Right lobe of liver (tissue), 6 donors: ENCODE data around the gene ADGRD1. TPM values are rescaled to one million over a fixed set of nuclear protein-coding genes. Genes with fewer than 3 reads are reported as not detected.

Experiments
- ATAC-seq, 4 donors: fragments of 200-7000 bp; cut with Tn5 transposase; one replicate each; pipeline ENCODE4 v1.9.1; 2020; ENCODE audit warnings: mild to moderate bottlenecking in 4 of 4, moderate library complexity in 4 of 4
- DNase-seq, 3 donors: peaks; one replicate each; pipeline ENCODE4 v3.0.0-alpha.2; 2020
- H3K27ac ChIP-seq, 3 donors: fragments of 200-600 bp; one replicate each; pipeline ENCODE4 v1.8.0; 2022
- H3K27me3 ChIP-seq, 2 donors: fragments of 200-600 bp; one replicate each; pipeline ENCODE4 v1.8.0; 2022
- H3K36me3 ChIP-seq, 4 donors: fragments of 200-600 bp; sonication (generic) in 1 of 4; one replicate each; pipeline versions ENCODE4 v1.5.1 to v1.8.0; 2017 to 2022; ENCODE audit warnings: control low read depth in 1 of 4
- H3K4me1 ChIP-seq, 4 donors: fragments of 200-600 bp; sonication (generic) in 1 of 4; one replicate each; pipeline versions ENCODE4 v1.5.1 to v1.8.0; 2017 to 2022; ENCODE audit warnings: control low read depth in 1 of 4
- H3K4me3 ChIP-seq, 3 donors: fragments of 200-600 bp; one replicate each; pipeline ENCODE4 v1.8.0; 2022
- H3K9me3 ChIP-seq, 4 donors: fragments of 200-600 bp; sonication (generic) in 1 of 4; one replicate each; pipeline versions ENCODE4 v1.5.1 to v1.8.0; 2017 to 2022; ENCODE audit warnings: control low read depth in 1 of 4
- CTCF ChIP-seq, 4 donors: fragments of 200-600 bp in 3 of 4; fragments of 450-650 bp in 1 of 4; IDR thresholded peaks; one replicate each; pipeline versions ENCODE4 v1.5.1 to v1.8.0; 2016 to 2022; ENCODE audit warnings: antibody characterized with exemption in 4 of 4, mild to moderate bottlenecking in 2 of 4
- POLR2A ChIP-seq: fragments of 450-650 bp; IDR thresholded peaks from one replicate; pipeline ENCODE4 v1.6.1; 2017; ENCODE audit warnings: antibody characterized with exemption, mild to moderate bottlenecking
- WGBS: methylation state at CpG from one replicate; pipeline ENCODE4 v1.1.6; 2018; ENCODE audit warnings: low coverage, low lambda C conversion rate; ENCODE audit not compliant: insufficient coverage; ENCODE audit errors: missing lambda C conversion rate; 5-methylcytosine and 5-hydroxymethylcytosine counted together
- intact Hi-C, 2 donors: fragments of 100-400 bp; cut with DNase I; formaldehyde crosslinking; loops; one replicate each; pipeline versions ENCODE4 v1.11.2 to v1.14.1; 2022
- total RNA-seq, 6 experiments: library from RNA; depleted of rRNA in 2 of 6; stranded (reverse); fragments of >200 nt in 2 of 6; fragmentation: NEBNext Ultra II Directional in 3 of 6; extraction: Animal tissue kit (Norgen Biotek cat#: 25700) in 3 of 6; gene quantifications; one replicate each; pipeline versions ENCODE4 v1.1.0 to v1.2.4, GENCODE V29; 2016 to 2023
- donor health status: DM: no; HTN: yes; CAD: no.
- donor health status: DM: no; HTN: no; CAD: no.
- donor health status: DM: no; HTN: no; CAD: no.
- donor health status: DM: no; HTN: yes; CAD: no.
- donor health status: DM: no; HTN: yes; CAD: no.

The ADGRD1 gene
- total RNA-seq, 6 experiments from 2014 or later = 4.7 to 17.0 (median 10.9) TPM

- TF ChIP-seq POLR2A (no peak), CTCF (IDR thresholded peaks at IDR 0.05) (no peak)
- no peaks in the 10 kb centered on the region for H3K36me3 ChIP-seq
- H3K4me3 ChIP-seq = no peak overlapping the region
- ATAC-seq (no peak), DNase-seq (no peak)
- no peaks in the 10 kb centered on the region for H3K4me1 ChIP-seq
- WGBS = 70% methylated on average over 2 of the region's 2 CpGs
- no peak overlapping the region for H3K27ac ChIP-seq
- H3K9me3 ChIP-seq = no peaks in the 10 kb centered on the region
- intact Hi-C loops = no loop called here
- H3K27me3 ChIP-seq = no peaks in the 10 kb centered on the region
Measured at GRCh38 chr12:131063960-131064359, 110.3 kb downstream of the ADGRD1 start.

GRCh38 chr12:131065279-131065678 lies 111.6 kb downstream of the ADGRD1 start:
- H3K27me3 ChIP-seq = no peaks in the 10 kb centered on the region
- TF ChIP-seq POLR2A (no peak), CTCF (IDR thresholded peaks at IDR 0.05) (no peak)
- H3K36me3 ChIP-seq = no peaks in the 10 kb centered on the region
- 75% methylated on average over 4 of the region's 11 CpGs for WGBS
- H3K4me1 ChIP-seq = no peaks in the 10 kb centered on the region
- DNase-seq (peak in 2 of 3 donors; percentile 27 to 39), ATAC-seq (no peak)
- H3K27ac ChIP-seq = no peak overlapping the region
- no peak overlapping the region for H3K4me3 ChIP-seq
- H3K9me3 ChIP-seq = no peaks in the 10 kb centered on the region
- intact Hi-C loops = no loop called here

- intact Hi-C loops = no loop called here
- ATAC-seq (no peak), DNase-seq (peak in 2 of 3 donors; percentile 23 to 31)
- WGBS = no CpG with 5 or more reads among the region's 4 CpGs
- Histone ChIP-seq H3K9me3 (no peaks in the 10 kb centered on the region), H3K36me3 (no peaks in the 10 kb centered on the region), H3K27ac (no peak overlapping the region), H3K4me1 (no peaks in the 10 kb centered on the region), H3K4me3 (no peak overlapping the region), H3K27me3 (no peaks in the 10 kb centered on the region)
- no peak for TF ChIP-seq CTCF (IDR thresholded peaks at IDR 0.05)
- TF ChIP-seq POLR2A = no peak
Measured at GRCh38 chr12:131065801-131066200, 112.1 kb downstream of the ADGRD1 start.

GRCh38 chr12:131066207-131066885 lies 112.6 kb downstream of the ADGRD1 start:
- Histone ChIP-seq H3K27me3 (no peaks in the 10 kb centered on the region), H3K36me3 (no peaks in the 10 kb centered on the region), H3K4me3 (no peak overlapping the region), H3K4me1 (no peaks in the 10 kb centered on the region), H3K9me3 (no peaks in the 10 kb centered on the region), H3K27ac (no peak overlapping the region)
- intact Hi-C loops = no loop called here
- ATAC-seq (peak in 1 of 4 donors; percentile 13), DNase-seq (peak in 2 of 3 donors; percentile 38 to 47)
- TF ChIP-seq CTCF (IDR thresholded peaks at IDR 0.05) (no peak), POLR2A (no peak)
- 59% methylated on average over 2 of the region's 27 CpGs for WGBS
